GM23338 (cell line): ENCODE measurements around the gene HSBP1. TPM values are rescaled to one million over a fixed set of nuclear protein-coding genes. Genes with fewer than 3 reads are reported as not detected.

Experiments
- ATAC-seq: fragments of 200-7000 bp; cut with Tn5 transposase; 3 replicates; pipeline ENCODE4 v1.9.1; 2020
- DNase-seq: peaks from one replicate; pipeline ENCODE4 v3.0.0-alpha.2; 2015; ENCODE audit warnings: low spot score
- H2AFZ ChIP-seq: fragments of 200-600 bp; sonication (generic); 2 replicates; pipeline ENCODE4 v1.8.0; 2016; ENCODE audit warnings: antibody characterized with exemption, mild to moderate bottlenecking, moderate library complexity
- H3F3A ChIP-seq: fragments of 200-600 bp; sonication (generic); replicated peaks from 2 replicates; pipeline ENCODE4 v1.8.0; 2017; ENCODE audit warnings: antibody characterized with exemption, mixed run types, low read depth
- H3K27ac ChIP-seq: fragments of 200-600 bp; sonication (generic); 2 replicates; pipeline ENCODE4 v1.6.1; 2016; ENCODE audit warnings: low read depth
- H3K27me3 ChIP-seq: fragments of 200-600 bp; sonication (generic); 2 replicates; pipeline ENCODE4 v1.8.0; 2016; ENCODE audit warnings: mild to moderate bottlenecking, mixed run types, moderate library complexity; ENCODE audit not compliant: insufficient read depth
- H3K36me3 ChIP-seq: fragments of 200-600 bp; sonication (generic); 2 replicates; pipeline ENCODE4 v1.8.0; 2016; ENCODE audit warnings: mild to moderate bottlenecking; ENCODE audit not compliant: insufficient read depth
- H3K4me1 ChIP-seq: fragments of 200-600 bp; sonication (generic); 2 replicates; pipeline ENCODE4 v1.8.0; 2016; ENCODE audit warnings: mild to moderate bottlenecking, moderate library complexity; ENCODE audit not compliant: insufficient read depth
- H3K4me2 ChIP-seq: fragments of 200-600 bp; sonication (generic); 2 replicates; pipeline ENCODE4 v1.7.1; 2017; ENCODE audit warnings: mixed run types
- H3K4me3 ChIP-seq: fragments of 200-600 bp; sonication (generic); 2 replicates; pipeline ENCODE4 v1.6.1; 2016; ENCODE audit warnings: mixed run types
- H3K79me2 ChIP-seq: fragments of 200-600 bp; sonication (generic); replicated peaks from 2 replicates; pipeline ENCODE4 v1.8.0; 2017; ENCODE audit warnings: mild to moderate bottlenecking; ENCODE audit not compliant: insufficient read depth
- H3K9me2 ChIP-seq: fragments of 200-600 bp; sonication (generic); 2 replicates; pipeline ENCODE4 v1.8.0; 2017; ENCODE audit not compliant: insufficient read depth
- H4K20me1 ChIP-seq: fragments of 200-600 bp; sonication (generic); replicated peaks from 2 replicates; pipeline ENCODE4 v1.8.0; 2017; ENCODE audit warnings: mild to moderate bottlenecking; ENCODE audit not compliant: insufficient read depth
- H3K27ac Mint-ChIP-seq: 2 replicates; pipeline ENCODE4 v1.8.0; 2020; ENCODE audit warnings: inconsistent platforms, mild to moderate bottlenecking, moderate library complexity, mixed read lengths
- H3K27me3 Mint-ChIP-seq: 3 replicates; pipeline ENCODE4 v1.8.0; 2022; ENCODE audit warnings: low read depth, mild to moderate bottlenecking, moderate library complexity, mixed read lengths, inconsistent platforms; ENCODE audit not compliant: insufficient read depth, poor library complexity
- H3K36me3 Mint-ChIP-seq: 3 replicates; pipeline ENCODE4 v1.8.0; 2021; ENCODE audit warnings: low read depth, mild to moderate bottlenecking, inconsistent platforms, moderate library complexity, mixed read lengths
- H3K4me1 Mint-ChIP-seq: 3 replicates; pipeline ENCODE4 v1.8.0; 2020; ENCODE audit warnings: mild to moderate bottlenecking, inconsistent platforms, mixed read lengths
- H3K4me3 Mint-ChIP-seq: 3 replicates; pipeline ENCODE4 v1.8.0; 2021; ENCODE audit warnings: moderate library complexity, mild to moderate bottlenecking, inconsistent platforms, mixed read lengths
- H3K9me3 Mint-ChIP-seq: 3 replicates; pipeline ENCODE4 v1.8.0; 2020; ENCODE audit warnings: moderate library complexity, mild to moderate bottlenecking, inconsistent platforms, mixed read lengths
- EZH2phosphoT487 ChIP-seq: fragments of 200-600 bp; sonication (generic); IDR thresholded peaks from one replicate; pipeline ENCODE4 v1.8.1; 2018; ENCODE audit warnings: antibody characterized with exemption; ENCODE audit not compliant: unreplicated experiment
- NANOG ChIP-seq: IDR thresholded peaks from 2 replicates; pipeline ENCODE4 v1.6.1; 2016; ENCODE audit warnings: antibody characterized with exemption, borderline replicate concordance
- POLR2AphosphoS5 ChIP-seq: IDR thresholded peaks from 2 replicates; pipeline ENCODE4 v1.6.1; 2016; ENCODE audit warnings: antibody characterized with exemption, low read depth
- STAT1 ChIP-seq: IDR thresholded peaks from one replicate; pipeline ENCODE4 v1.6.1; 2016; ENCODE audit warnings: antibody characterized with exemption; ENCODE audit not compliant: unreplicated experiment
- polyA plus RNA-seq: library from polyadenylated mRNA; unstranded; fragments of >200 nt; fragmentation: Nextera tagmentation; extraction: Ambion mirVana; gene quantifications from 2 replicates; pipeline ENCODE4 v1.2.1, GENCODE V29; 2016
- total RNA-seq: library from RNA; depleted of rRNA; stranded (reverse); fragments of >200 nt; shearing (Covaris generic); gene quantifications from 2 replicates; pipeline ENCODE4 v1.2.3, GENCODE V29; 2014
- TF ChIP-seq, protein P1 (sequence below): fragments of 250-450 bp; sonication (Bioruptor Pico); IDR thresholded peaks from 2 replicates; pipeline ENCODE4 v1.5.0; 2020; ENCODE audit warnings: mild to moderate bottlenecking, moderate library complexity
- TF ChIP-seq, protein P2 (sequence below), 2 experiments: fragments of 200-600 bp in 1 of 2; sonication (generic) in 1 of 2; conservative IDR thresholded peaks; 2 replicates each; pipeline versions ENCODE4 v1.5.1 to v1.6.1; 2016 to 2017; ENCODE audit warnings: antibody characterized with exemption in 2 of 2, low read depth in 2 of 2, mild to moderate bottlenecking in 2 of 2, moderate library complexity in 1 of 2

HSBP1 gene
- total and polyA plus RNA-seq, 2 experiments from 2014 or later: 71.0 to 817 TPM

DNA sequence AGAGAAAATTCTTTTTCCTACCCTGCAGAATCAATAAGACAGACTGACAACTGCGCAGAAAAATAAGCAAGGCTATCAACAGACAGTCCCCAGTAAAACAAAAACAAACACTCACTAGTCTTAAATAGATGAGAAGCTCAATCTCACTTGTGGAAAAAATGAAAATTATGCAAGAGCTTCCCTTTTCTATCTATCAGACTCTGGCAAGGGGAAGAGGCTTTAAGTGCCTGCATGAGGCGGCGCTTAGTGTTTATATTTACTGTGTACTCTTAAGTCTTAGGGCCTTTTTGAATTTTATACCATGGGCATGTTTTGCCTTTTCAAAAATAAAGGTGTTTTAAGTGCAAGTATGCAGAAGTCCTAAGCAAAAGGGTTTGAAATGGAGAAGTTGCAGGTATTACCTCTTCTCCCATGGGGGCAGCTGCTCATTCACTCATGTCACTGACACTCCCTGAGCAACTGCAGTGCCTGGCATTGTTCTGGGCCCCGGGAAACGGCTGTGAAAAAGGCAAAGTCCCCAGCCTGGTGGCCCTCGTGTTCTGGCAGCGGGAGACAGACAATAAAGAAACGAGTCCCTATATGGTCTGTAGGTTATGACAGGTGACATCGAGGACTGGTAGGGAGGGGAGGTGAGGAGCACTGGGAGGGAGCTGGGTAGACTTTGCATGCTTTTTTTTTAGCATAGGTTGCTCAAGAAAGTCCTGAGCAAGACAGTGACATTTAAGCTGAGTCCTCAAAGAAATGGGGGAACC is 35.2 kb downstream of the HSBP1 start (continued):
- TF ChIP-seq, protein P1, sequence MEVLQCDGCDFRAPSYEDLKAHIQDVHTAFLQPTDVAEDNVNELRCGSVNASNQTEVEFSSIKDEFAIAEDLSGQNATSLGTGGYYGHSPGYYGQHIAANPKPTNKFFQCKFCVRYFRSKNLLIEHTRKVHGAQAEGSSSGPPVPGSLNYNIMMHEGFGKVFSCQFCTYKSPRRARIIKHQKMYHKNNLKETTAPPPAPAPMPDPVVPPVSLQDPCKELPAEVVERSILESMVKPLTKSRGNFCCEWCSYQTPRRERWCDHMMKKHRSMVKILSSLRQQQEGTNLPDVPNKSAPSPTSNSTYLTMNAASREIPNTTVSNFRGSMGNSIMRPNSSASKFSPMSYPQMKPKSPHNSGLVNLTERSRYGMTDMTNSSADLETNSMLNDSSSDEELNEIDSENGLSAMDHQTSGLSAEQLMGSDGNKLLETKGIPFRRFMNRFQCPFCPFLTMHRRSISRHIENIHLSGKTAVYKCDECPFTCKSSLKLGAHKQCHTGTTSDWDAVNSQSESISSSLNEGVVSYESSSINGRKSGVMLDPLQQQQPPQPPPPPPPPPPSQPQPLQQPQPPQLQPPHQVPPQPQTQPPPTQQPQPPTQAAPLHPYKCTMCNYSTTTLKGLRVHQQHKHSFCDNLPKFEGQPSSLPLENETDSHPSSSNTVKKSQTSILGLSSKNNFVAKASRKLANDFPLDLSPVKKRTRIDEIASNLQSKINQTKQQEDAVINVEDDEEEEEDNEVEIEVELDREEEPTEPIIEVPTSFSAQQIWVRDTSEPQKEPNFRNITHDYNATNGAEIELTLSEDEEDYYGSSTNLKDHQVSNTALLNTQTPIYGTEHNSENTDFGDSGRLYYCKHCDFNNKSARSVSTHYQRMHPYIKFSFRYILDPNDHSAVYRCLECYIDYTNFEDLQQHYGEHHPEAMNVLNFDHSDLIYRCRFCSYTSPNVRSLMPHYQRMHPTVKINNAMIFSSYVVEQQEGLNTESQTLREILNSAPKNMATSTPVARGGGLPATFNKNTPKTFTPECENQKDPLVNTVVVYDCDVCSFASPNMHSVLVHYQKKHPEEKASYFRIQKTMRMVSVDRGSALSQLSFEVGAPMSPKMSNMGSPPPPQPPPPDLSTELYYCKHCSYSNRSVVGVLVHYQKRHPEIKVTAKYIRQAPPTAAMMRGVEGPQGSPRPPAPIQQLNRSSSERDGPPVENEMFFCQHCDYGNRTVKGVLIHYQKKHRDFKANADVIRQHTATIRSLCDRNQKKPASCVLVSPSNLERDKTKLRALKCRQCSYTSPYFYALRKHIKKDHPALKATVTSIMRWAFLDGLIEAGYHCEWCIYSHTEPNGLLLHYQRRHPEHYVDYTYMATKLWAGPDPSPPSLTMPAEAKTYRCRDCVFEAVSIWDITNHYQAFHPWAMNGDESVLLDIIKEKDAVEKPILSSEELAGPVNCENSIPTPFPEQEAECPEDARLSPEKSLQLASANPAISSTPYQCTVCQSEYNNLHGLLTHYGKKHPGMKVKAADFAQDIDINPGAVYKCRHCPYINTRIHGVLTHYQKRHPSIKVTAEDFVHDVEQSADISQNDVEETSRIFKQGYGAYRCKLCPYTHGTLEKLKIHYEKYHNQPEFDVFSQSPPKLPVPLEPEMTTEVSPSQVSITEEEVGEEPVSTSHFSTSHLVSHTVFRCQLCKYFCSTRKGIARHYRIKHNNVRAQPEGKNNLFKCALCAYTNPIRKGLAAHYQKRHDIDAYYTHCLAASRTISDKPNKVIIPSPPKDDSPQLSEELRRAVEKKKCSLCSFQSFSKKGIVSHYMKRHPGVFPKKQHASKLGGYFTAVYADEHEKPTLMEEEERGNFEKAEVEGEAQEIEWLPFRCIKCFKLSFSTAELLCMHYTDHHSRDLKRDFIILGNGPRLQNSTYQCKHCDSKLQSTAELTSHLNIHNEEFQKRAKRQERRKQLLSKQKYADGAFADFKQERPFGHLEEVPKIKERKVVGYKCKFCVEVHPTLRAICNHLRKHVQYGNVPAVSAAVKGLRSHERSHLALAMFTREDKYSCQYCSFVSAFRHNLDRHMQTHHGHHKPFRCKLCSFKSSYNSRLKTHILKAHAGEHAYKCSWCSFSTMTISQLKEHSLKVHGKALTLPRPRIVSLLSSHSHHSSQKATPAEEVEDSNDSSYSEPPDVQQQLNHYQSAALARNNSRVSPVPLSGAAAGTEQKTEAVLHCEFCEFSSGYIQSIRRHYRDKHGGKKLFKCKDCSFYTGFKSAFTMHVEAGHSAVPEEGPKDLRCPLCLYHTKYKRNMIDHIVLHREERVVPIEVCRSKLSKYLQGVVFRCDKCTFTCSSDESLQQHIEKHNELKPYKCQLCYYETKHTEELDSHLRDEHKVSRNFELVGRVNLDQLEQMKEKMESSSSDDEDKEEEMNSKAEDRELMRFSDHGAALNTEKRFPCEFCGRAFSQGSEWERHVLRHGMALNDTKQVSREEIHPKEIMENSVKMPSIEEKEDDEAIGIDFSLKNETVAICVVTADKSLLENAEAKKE (CRISPR knock-in tag): no peak
- TF ChIP-seq NANOG (no peak), EZH2phosphoT487 (no peak), STAT1 (no peak)

DNA sequence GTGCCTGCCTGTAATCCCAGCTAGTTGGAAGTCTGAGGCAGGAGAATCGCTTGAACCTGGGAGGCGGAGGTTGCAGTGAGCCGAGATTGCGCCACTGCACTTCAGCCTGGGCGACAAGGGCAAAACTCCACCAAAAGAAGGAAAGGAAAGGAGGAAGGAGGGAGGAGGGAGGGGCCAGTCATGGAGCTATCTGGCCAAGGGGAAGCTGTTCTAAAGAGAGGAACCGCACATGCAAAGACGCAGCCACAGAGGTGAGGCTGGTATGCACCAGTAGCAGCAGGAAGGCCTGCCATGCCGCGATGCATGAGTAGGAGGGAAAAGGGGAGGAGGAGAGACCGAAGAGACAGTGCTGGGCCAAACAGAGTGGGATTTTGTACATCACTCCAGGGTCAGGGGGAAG is 35.9 kb downstream of the HSBP1 start:
- Histone ChIP-seq H3K4me2 (no peak overlapping the region), H2AFZ (peak overlapping the region; percentile 16; the same call in 1 of the 2 replicates), H4K20me1 (no peaks in the 10 kb centered on the region), H3K79me2 (no peaks in the 10 kb centered on the region), H3K36me3 (no peaks in the 10 kb centered on the region), H3K27me3 (no peaks in the 10 kb centered on the region), H3K9me2 (no peaks in the 10 kb centered on the region), H3K4me1 (peaks cover 59% of the 10 kb centered on the region), H3K4me3 (no peak overlapping the region), H3F3A (0 out of 2 replicates have a peak, but pooled peaks cover 3% of the 10 kb centered on the region), H3K27ac (peak overlapping the region; percentile 97; the same call in 1 of the 2 replicates)
- no peaks in the 10 kb centered on the region for H3K36me3 Mint-ChIP-seq
- DNase-seq: peak; percentile 55
- peaks cover 15% of the 10 kb centered on the region for H3K27me3 Mint-ChIP-seq
- H3K4me1 Mint-ChIP-seq: peaks cover 62% of the 10 kb centered on the region
- H3K27ac Mint-ChIP-seq: peak overlapping the region; percentile 95
- ATAC-seq: peak; percentile 12
- no peaks in the 10 kb centered on the region; the same call in 2 of the 3 replicates for H3K9me3 Mint-ChIP-seq
- no peak overlapping the region; the same call in 2 of the 3 replicates for H3K4me3 Mint-ChIP-seq
- TF ChIP-seq, protein P1 (CRISPR knock-in tag): no peak
- TF ChIP-seq, protein P2, sequence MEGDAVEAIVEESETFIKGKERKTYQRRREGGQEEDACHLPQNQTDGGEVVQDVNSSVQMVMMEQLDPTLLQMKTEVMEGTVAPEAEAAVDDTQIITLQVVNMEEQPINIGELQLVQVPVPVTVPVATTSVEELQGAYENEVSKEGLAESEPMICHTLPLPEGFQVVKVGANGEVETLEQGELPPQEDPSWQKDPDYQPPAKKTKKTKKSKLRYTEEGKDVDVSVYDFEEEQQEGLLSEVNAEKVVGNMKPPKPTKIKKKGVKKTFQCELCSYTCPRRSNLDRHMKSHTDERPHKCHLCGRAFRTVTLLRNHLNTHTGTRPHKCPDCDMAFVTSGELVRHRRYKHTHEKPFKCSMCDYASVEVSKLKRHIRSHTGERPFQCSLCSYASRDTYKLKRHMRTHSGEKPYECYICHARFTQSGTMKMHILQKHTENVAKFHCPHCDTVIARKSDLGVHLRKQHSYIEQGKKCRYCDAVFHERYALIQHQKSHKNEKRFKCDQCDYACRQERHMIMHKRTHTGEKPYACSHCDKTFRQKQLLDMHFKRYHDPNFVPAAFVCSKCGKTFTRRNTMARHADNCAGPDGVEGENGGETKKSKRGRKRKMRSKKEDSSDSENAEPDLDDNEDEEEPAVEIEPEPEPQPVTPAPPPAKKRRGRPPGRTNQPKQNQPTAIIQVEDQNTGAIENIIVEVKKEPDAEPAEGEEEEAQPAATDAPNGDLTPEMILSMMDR (conservative IDR thresholded peaks at IDR 0.05; ENCODE audit: low read depth in 2 of 2): no peak
- TF ChIP-seq EZH2phosphoT487 (no peak), POLR2AphosphoS5 (no peak), STAT1 (no peak)
